IPS-18c (cell line): ENCODE results near the gene ZNF579.

Experiments used
- H3K4me3 ChIP-seq: 2 replicates; pipeline ENCODE4 v1.7.0; 2013; ENCODE audit warnings: low read depth, mild to moderate bottlenecking, low read length, moderate library complexity; ENCODE audit not compliant: insufficient read depth
- H3K9me3 ChIP-seq: one replicate; pipeline ENCODE4 v1.6.1; 2013; ENCODE audit warnings: mild to moderate bottlenecking, low read length, moderate library complexity; ENCODE audit not compliant: control insufficient read depth, insufficient read depth

The ZNF579 gene

DNA sequence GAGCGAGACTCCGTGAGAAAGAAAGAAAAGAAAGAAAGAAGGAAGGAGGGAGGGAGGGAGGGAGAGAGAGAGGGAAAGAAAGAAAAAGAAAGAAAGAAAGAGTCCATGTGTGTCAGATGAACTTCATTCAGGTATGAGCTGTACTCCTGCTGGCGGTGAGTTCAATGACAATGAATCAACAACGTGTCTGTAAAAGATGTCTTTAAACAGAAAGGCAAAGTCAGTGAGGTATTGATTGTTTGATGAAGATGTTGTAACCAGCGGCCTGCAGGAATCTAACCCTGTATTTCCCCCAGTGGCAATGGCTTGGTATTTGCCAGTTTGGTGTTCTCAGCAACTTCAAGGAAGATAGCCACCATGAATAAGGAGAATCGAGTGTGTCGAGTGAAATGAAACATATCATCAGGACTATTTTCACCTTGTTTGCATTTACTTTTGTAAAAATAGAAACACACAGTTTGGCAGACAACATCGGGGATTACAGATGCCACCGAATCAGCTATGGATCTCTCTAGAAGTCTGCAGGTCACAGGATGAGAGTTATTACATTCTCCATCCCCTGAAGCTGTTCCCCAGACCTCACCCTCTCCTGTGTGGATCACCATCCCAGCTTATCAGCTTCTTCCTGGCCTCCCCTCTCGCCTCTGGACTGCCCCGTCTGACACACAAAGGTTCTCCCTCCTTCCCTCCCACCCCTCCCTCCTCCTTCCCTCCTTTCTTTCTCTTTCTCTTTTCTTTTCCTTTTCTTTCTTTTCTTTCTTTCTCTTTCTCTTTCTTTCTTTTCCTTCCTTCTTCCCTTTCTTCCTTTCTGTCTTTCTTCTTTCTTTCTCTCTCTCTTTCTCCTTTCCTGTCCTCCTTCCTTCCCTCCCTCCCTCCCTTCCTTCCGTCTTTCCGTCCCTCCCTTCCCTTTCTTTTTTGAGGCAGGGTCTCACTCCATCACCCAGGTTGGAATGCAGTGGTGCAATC, 27.1 kb downstream of the ZNF579 start:
- H3K9me3 ChIP-seq: no peaks in the 10 kb centered on the region

DNA sequence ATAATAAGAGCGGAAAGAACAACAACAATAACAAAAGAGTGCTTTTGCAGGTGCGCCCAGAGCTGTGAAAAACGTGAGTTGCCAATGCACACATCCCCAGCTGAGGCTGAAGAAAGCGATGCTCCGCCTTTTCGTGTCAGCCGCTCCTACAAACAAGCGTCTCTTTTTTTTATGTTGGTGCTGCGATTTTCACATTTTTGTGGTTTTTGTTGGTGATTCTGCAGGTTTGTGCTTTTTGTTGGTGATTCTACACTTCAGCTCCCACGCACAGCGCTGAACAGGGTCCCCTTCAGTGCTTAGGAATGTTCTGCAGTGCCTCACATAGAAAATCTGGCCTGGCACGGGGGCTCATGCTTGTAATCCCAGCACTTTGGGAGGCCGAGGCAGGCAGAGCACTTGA, 28.0 kb downstream of the ZNF579 start:
- H3K9me3 ChIP-seq: no peaks in the 10 kb centered on the region
- no peak overlapping the region for H3K4me3 ChIP-seq

More for the DNA sequence above, 27.1 kb downstream of the ZNF579 start:
- no peak overlapping the region for H3K4me3 ChIP-seq

DNA sequence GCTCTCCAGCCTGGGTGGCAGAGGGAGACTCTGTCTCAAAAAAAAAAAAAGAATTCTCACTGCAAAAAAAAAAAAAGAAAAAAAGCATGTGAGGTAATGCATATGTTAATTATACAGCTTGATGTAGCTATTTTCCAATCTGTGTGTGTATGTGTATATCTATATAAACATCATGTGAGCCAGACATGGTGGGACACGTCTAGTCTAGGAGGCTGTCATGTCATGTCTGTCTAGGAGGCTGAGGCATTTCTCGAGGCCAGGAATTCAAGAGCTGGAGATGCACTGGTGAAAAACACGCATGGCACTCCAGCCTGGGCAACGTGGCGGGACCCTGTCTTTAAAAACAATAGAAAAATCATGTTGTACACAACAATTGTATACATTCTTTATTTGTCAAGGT, 28.4 kb downstream of the ZNF579 start:
- Histone ChIP-seq H3K9me3 (no peaks in the 10 kb centered on the region), H3K4me3 (no peak overlapping the region)

DNA sequence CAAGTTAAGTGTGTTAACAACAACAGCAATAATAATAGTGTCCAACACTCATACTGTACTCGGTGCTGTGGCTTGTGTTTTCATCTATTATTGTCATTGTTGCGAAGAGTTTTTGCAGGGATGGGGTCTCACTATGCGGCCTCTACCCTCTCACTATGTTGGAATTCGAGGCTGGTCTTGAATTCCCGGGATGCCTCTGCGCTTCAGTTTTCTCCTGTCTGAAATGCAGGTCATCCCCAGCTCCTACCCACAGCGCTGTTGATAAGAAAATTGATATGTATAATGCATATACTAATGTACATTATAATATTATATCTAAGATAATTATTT, 30.4 kb downstream of the ZNF579 start:
- Histone ChIP-seq H3K9me3 (no peaks in the 10 kb centered on the region), H3K4me3 (peak overlapping the region; percentile 50)

DNA sequence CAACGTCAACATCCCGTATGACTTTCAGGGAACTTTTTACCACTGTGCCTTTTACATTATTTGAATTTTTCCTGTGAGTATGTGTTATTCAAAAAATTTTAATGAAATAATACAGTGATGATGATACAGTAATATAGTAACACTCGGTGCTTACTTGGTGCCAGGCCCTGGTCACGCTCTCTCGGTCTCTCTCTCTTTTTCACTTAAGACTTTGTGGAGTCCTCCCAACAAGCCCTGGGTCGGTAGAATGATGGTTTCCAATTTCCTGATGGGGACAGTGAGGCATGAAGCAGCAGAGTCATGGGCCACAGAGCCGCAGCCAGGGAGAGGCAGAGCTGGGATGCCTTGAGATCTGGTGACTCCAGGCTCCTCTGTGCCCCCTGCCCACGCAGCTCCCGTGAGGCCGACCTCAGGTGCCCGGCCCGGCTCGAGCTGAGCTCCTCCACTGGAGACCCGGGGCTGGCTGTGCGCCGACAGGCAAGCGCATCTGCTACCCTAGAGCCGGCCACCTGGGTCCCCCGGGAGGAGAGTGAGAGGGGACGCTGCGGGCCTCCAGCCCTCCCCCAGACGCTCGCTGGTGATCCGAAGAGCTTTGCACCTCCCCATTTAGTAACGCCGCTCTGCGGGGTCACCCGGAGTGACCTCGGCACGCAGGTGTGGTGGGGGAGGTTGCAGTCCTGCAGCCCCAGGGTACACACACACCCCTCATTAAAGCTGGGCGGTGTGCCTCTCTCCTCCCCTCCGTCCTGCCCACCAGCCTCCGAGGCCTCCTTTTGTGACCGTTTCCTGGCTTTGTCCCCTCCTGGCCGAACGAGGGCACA, 30.9 kb downstream of the ZNF579 start:
- peak overlapping the region; percentile 50 for H3K4me3 ChIP-seq

DNA sequence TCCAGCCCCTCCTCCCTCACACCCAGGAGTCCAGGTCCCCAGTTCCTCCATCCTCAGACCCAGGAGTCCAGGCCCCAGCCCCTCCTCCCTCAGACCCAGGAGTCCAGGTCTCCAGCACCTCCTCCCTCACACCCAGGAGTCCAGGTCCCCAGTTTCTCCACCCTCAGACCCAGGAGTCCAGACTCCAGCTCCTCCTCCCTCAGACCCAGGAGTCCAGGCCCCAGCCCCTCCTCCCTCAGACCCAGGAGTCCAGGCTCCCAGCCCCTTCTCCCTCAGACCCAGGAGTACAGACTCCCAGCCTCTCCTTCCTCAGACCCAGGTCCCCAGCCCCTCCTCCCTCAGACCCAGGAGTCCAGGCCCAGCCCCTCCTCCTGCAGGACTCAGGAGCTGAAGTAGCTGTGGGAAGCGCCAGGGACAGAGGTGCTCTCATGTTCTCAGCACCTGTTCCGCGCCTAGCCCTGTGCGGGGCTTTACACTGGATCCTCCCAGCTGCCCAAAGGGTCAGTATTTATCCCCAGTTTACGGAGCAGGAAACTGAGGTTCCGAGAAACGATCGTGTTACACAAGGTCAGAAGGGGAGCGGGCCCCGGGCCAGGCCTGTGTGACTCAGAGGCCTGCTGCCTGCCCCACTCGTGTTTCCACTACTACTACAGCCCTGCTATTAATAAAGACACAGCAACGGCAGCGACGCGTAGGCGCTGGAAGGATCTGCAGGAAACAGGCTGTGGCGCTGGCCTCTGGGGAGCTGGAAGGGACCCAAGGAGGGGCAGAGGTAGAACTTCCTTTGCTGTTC, 33.6 kb downstream of the ZNF579 start:
- no peaks in the 10 kb centered on the region for H3K9me3 ChIP-seq
- H3K4me3 ChIP-seq: no peak overlapping the region

More for the DNA sequence above, 30.9 kb downstream of the ZNF579 start:
- no peaks in the 10 kb centered on the region for H3K9me3 ChIP-seq

DNA sequence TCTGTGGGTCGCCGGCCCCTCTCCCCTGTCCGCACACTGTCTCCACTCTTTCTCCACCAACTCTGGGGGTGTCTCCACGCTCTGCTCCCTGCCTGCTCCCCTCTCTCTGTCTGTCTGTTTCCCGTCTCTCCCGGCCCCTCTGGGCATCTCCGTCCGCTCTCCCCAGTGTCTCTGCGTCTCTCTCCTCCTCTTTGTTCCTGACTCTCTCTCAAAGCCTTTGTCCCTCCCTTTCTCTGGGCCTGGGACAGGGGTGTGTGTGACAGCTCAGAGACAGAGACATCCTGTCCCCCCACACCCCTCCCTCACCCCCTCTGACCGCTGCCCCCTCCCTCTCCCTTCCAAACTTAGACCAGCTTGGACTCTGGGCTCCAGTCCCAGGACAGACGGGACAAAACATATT, 34.6 kb downstream of the ZNF579 start:
- Histone ChIP-seq H3K4me3 (no peak overlapping the region), H3K9me3 (no peaks in the 10 kb centered on the region)

DNA sequence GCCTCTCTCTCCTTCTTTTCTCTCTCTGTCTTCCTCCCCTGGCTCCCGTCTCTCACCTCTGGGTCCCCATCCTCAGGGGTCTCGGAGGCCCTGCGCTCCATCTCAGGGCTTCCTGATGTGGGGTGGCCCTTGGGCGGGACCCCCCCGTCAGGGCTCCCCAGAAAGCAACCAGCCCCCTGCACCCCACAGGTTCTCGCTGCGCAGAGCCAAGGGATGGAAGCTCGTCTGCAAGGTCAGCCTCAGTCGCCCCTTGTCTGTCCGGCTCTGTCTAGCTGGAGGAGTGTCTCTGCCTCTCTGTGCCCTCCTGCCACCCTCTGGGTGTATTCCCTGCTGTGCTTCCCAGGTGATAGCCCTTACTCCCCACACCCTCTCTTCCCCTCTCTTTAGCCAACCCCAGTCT, 35.2 kb downstream of the ZNF579 start, which contains the start of gene SBK3:
TSS of gene SBK3 (minus strand) at position 101 of the 400 bp plus-strand sequence. CDS start at position 101, 0 bp downstream.
- H3K4me3 ChIP-seq: no peak within 1 kb of the TSS
- H3K9me3 ChIP-seq: no peaks in the 10 kb centered on the region

DNA sequence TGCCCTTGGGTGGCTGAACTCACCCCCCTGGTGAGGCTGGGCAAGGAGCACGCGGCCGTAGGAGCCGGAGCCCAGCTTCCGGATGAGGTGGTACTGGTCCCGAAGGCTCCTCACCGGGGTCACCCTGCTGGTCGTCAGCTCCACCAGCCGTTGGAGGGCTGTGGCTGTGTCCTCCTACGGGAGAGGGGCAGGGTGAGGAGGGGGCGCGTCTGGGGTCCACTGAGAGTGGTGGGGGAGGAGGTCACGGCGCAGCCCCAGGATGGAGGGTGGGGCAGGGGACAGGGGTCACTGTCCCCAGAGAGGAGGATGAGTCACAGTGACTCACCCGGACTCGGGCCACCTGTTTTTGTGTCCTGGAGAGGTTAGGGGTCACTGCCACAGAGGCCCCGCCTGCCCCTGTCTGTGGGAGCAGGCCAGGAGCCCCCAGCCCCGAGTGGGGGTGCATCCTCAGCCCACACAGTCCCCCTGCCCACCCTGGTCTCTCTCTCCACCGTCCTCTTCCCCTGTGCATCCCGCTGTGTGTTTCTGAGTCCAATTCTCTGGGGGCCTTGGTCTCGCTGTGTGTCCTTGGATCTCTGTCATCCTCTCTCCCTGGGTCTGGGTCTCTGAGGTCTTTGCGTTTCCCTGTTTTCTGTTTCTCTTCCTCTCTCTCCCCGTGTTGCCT, 35.7 kb downstream of the ZNF579 start:
- Histone ChIP-seq H3K4me3 (no peak overlapping the region), H3K9me3 (no peaks in the 10 kb centered on the region)

DNA sequence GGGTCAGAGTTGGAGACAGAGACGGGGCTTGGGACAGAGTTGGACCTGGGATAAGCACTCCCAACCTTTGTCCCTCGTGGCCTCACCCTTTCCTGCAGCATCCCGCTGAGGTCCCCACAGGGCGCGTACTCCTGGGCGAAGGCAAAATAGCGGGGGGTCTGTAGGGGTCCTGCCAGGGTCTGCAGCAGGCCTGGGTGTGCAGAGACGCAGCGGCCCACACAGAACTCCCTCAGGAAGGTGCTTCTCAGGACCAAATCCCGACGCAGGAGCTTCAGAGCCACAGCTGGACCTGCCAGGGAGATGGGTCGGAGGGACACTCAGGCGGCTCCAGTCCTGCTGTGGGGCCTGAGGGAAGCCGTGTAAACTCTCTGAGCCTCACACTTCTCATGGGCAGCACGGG, 36.6 kb downstream of the ZNF579 start:
- no peak overlapping the region for H3K4me3 ChIP-seq
- no peaks in the 10 kb centered on the region for H3K9me3 ChIP-seq

DNA sequence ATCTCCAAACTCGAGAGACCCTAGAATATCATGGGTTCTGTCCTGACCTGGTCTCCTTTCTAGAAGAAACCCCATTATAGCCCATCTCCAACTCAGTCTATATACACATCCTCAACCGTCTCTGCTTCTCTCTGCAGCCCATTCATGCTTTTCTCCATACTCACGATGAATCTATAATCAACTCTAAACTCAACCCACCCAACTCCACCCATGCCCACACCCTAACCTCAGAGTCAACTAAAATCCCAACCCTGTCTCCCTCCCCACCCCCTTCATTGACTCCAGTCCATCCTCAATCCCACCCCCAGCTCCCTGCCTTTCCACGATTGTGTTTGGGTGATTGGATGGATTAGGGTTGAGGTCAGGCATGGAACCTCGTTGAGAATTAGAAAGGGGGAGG, 37.1 kb downstream of the ZNF579 start:
- Histone ChIP-seq H3K9me3 (no peaks in the 10 kb centered on the region), H3K4me3 (no peak overlapping the region)

DNA sequence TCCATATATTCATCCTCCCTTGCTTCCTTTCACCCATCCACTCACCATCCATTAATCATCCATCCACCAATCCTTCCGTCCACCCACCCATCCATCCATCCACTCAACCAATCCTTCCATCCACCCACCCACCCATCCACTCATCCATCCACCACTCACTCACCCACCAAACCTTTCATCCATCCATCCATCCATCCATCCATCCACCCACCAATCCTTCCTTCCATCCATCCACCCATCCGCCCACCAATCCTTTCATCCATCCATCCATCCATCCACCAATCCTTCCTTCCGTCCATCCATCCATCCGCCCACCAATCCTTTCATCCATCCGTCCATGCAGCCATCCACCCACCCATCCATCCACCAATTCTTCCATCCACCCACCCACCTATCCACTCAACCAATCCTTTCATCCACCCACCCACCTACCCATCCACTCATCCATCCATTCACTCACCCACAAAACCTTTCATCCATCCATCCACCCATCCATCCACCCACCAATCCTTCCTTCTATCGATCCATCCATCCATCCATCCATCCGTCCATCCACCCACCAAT, 38.3 kb downstream of the ZNF579 start:
- Histone ChIP-seq H3K4me3 (no peak overlapping the region), H3K9me3 (no peaks in the 10 kb centered on the region)

DNA sequence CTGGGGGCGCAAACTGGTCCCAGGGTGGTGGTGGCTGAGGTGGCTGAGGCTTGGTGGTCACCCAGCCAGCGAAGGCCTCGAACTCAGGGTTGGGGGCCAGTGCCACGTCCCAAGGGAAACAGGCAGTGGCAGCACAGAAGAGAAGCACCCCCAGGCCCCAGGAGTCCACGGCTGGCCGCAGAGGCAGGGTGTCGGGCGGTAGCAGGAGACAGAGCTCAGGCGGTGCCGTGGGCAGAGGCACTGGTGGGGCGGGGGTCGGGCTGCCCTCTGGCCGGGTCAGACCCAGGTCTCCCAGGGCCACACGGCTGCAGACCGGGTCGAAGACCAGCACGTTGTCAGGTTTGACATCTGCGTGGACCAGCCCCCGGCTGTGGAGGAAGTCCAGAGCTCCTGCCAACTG, 39.6 kb downstream of the ZNF579 start:
- Histone ChIP-seq H3K4me3 (no peak overlapping the region), H3K9me3 (no peaks in the 10 kb centered on the region)

DNA sequence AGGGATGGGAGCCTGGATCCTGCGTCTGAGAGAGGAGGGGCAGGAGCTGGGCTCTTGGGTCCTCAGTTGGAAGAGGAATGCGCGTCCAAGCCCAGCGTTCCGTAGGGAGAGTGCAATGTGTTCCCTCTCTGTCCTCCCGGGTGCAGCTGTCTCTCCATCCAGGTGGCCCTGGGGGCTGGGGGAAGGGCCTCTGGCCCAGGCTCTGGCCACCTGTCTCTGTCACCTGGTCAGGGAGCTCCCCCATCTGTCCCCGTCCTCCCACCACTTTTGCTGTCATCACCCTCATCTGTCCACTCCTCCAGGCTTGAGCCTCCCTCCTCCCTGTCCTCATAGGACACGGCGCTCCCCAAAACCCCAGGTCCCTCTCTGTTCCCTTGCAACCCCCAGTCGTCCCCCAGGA, 40.0 kb downstream of the ZNF579 start:
- H3K4me3 ChIP-seq: no peak overlapping the region
- H3K9me3 ChIP-seq: no peaks in the 10 kb centered on the region

DNA sequence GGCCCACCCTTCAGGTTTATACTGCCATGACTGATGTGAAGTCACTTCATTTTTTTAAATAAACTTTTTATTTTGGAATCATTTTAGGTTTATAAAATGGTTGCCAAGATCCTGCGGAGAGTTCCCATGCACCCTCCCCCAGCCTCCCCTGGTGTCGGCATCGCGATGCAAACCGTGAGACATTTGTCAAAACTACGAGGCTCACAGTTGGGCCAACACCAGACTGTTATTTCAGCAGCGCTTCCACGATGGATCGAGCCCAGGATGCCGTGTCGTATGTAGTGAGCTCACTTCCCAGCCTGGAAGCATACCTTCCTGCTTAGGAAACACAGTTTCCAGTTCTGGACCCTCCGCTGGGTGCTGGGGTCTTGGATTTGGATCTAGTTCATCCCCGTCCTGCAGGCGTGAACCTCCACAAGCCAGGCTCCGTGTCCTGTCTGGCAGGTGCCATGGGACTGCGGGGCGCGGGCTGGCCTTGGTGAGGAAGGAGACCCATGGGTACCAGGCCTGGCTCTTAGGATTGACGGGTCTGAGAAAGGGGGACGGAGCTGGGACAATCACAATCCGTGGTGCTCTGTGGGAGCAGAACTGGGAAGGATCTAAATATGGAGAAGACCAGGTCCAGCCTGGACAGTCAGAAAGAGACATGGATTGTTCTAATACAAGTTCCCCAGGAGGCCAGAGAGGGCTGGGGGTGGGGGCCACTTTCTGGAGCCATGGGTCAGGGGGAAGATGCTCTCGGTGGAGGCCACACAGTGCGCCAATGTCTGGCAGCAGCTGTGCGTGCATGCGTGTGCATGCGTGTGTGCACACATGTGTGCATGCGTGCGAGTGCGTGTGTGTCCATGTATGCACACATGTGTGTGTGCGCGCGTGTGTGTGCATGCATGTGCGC, 41.3 kb downstream of the ZNF579 start:
- no peaks in the 10 kb centered on the region for H3K9me3 ChIP-seq
- no peak overlapping the region for H3K4me3 ChIP-seq

DNA sequence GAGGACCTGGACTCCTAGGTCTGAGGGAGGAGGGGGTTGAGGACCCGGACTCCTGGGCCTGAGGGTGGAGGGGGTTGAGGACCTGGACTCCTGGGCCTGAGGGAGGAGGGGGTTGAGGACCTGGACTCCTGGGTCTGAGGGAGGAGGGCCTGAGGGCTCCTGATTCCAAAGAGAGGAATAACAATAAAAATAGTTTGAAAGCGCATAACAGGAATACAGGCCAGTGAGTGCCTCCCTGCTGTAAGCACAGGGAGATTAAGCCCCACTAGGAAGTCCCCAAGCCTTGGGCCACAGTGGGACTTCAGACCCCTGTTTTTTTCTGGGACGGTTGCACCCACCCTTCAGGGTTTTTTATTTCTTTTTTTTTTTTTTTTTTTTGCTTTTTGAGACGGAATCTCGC, 42.5 kb downstream of the ZNF579 start:
- no peaks in the 10 kb centered on the region for H3K9me3 ChIP-seq
- no peak overlapping the region for H3K4me3 ChIP-seq
